Measurements from ENCODE around the gene ZSCAN12.

DNA sequence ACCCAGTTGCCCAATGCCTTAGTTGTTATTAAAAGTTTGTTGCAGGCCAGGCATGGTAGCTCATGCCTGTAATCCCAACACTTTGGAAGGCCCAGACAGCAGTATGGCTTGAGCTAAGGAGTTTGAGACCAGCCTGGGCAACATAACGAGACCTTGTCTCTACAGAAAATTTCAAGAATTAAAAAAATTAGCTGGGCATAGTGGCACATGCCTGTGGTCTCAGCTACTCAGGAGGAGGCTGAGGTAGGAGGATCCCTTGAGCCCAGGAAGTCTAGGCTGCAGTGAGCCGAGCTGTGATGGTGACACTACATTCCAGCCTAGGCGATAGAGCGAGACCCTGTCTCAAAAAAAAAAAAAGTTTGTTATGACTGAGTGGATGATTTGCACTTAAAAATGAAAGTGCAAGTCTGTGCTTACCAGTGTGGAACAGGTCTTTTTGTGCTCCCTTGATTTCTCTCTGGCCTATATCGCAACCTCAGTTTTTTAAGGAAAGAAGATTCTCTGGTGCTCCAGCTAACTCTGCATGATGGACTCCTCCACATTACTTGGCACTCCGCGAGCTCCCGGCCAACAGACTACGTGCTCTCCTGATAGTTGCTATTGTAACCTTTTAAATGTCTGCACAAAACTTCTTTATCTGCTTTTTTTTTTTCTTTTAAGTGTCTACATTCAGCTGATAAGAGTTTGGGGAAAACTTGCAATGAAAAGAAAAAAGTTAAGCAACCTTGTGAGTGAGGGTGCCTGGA is 27.7 kb downstream of the ZSCAN12 start:
- TF ChIP-seq, protein P1, sequence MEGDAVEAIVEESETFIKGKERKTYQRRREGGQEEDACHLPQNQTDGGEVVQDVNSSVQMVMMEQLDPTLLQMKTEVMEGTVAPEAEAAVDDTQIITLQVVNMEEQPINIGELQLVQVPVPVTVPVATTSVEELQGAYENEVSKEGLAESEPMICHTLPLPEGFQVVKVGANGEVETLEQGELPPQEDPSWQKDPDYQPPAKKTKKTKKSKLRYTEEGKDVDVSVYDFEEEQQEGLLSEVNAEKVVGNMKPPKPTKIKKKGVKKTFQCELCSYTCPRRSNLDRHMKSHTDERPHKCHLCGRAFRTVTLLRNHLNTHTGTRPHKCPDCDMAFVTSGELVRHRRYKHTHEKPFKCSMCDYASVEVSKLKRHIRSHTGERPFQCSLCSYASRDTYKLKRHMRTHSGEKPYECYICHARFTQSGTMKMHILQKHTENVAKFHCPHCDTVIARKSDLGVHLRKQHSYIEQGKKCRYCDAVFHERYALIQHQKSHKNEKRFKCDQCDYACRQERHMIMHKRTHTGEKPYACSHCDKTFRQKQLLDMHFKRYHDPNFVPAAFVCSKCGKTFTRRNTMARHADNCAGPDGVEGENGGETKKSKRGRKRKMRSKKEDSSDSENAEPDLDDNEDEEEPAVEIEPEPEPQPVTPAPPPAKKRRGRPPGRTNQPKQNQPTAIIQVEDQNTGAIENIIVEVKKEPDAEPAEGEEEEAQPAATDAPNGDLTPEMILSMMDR (IDR thresholded peaks at IDR 0.05): no peak
- TF ChIP-seq POLR2AphosphoS5 (IDR thresholded peaks at IDR 0.05) (no peak), EP300 (IDR thresholded peaks at IDR 0.05; ENCODE audit: low read depth) (no peak)
